Right lobe of liver (tissue), 4 donors: ENCODE data around the gene ANXA6.

ENCODE experiments used
- CTCF ChIP-seq, 4 donors: fragments of 200-600 bp in 3 of 4; fragments of 450-650 bp in 1 of 4; IDR thresholded peaks; one replicate each; pipeline versions ENCODE4 v1.5.1 to v1.8.0; 2016 to 2022; ENCODE audit warnings: antibody characterized with exemption in 4 of 4, mild to moderate bottlenecking in 2 of 4
- POLR2A ChIP-seq: fragments of 450-650 bp; IDR thresholded peaks from one replicate; pipeline ENCODE4 v1.6.1; 2017; ENCODE audit warnings: antibody characterized with exemption, mild to moderate bottlenecking
- donor health status: DM: no; HTN: no; CAD: no.
- donor health status: DM: no; HTN: no; CAD: no.
- donor health status: DM: no; HTN: yes; CAD: no.

- TF ChIP-seq POLR2A = no peak
- TF ChIP-seq CTCF (IDR thresholded peaks at IDR 0.05) = no peak
Observed at GRCh38 chr5:151182524-151182900, 24.9 kb upstream of the ANXA6 start.
